ENCODE measurements around the gene EGFR. TPM values are rescaled to one million over a fixed set of nuclear protein-coding genes. Genes with fewer than 3 reads are reported as not detected.

EGFR gene
- total RNA-seq, 1 donor from 2014 or later = not detected

GRCh38 chr7:55138663-55139062 lies 119.8 kb downstream of the EGFR start:
- Mint-ChIP-seq H3K4me3 (no peak overlapping the region), H3K4me1 (peaks cover 7% of the 10 kb centered on the region), H3K27me3 (peaks cover 8% of the 10 kb centered on the region), H3K9me3 (peaks cover 9% of the 10 kb centered on the region), H3K27ac (no peak overlapping the region), H3K36me3 (ENCODE audit: low read depth) (no peaks in the 10 kb centered on the region)
- DNase-seq = no peak
- intact Hi-C loops (cut with micrococcal nuclease) = no loop called here

- Mint-ChIP-seq H3K36me3 (ENCODE audit: low read depth) (no peaks in the 10 kb centered on the region), H3K27ac (no peak overlapping the region), H3K27me3 (peaks cover 8% of the 10 kb centered on the region), H3K4me1 (peaks cover 7% of the 10 kb centered on the region), H3K9me3 (peaks cover 6% of the 10 kb centered on the region), H3K4me3 (no peak overlapping the region)
- DNase-seq = no peak
- intact Hi-C loops (cut with micrococcal nuclease) = no loop called here
These were observed 121.6 kb downstream of the EGFR start for GRCh38 chr7:55140221-55140940.

DNA sequence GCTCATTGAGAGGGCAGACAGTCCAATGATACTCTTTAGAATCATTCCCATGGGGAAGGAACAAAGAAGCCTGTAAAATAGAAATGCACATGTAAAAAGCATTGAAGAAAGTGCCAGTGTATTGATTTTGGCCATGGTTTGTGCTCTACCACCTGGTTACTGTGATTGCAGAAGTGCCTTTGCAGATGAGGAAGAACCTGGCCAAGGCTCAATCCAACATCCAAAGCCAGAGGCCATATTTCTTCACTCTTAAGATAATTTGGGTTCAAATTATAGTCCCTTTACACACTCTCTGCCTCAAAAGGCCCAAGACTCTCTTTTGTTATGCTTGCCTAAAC lies 122.1 kb downstream of the EGFR start:
- H3K4me1 Mint-ChIP-seq = peaks cover 7% of the 10 kb centered on the region
- H3K27me3 Mint-ChIP-seq = peaks cover 8% of the 10 kb centered on the region
- intact Hi-C loops (cut with micrococcal nuclease) = no loop called here
- no peaks in the 10 kb centered on the region for H3K36me3 Mint-ChIP-seq (ENCODE audit: low read depth)
- peaks cover 6% of the 10 kb centered on the region for H3K9me3 Mint-ChIP-seq
- no peak overlapping the region for H3K27ac Mint-ChIP-seq
- H3K4me3 Mint-ChIP-seq = no peak overlapping the region
- DNase-seq = no peak

DNA sequence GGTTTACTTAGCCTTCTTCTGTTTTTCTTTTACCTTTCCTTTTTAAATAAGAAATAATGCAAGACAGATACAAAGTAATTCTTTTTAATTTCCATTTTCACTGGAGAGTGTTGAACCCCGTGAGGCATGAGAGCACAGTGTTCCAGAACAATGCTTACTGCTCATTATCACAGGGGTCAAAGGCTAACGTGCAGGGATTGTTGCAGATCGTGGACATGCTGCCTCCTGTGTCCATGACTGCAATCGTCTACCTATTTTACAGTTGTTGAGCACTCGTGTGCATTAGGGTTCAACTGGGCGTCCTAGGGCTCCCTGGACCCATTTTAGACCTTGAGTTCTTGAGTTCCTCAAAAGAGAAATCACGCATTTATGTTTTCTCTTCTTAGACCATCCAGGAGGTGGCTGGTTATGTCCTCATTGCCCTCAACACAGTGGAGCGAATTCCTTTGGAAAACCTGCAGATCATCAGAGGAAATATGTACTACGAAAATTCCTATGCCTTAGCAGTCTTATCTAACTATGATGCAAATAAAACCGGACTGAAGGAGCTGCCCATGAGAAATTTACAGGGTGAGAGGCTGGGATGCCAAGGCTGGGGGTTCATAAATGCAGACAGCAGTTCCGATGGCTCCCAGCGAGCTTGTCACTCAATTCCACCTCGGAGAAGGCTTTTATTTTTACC lies 124.2 kb downstream of the EGFR start:
- DNase-seq = no peak
- no peaks in the 10 kb centered on the region for H3K36me3 Mint-ChIP-seq (ENCODE audit: low read depth)
- H3K27me3 Mint-ChIP-seq = peaks cover 2% of the 10 kb centered on the region
- no peak overlapping the region for H3K27ac Mint-ChIP-seq
- no peak overlapping the region for H3K4me3 Mint-ChIP-seq
- intact Hi-C loops (cut with micrococcal nuclease) = no loop called here
- H3K9me3 Mint-ChIP-seq = no peaks in the 10 kb centered on the region
- H3K4me1 Mint-ChIP-seq = peaks cover 7% of the 10 kb centered on the region

GRCh38 chr7:55144333-55145317 lies 125.8 kb downstream of the EGFR start:
- H3K9me3 Mint-ChIP-seq = no peaks in the 10 kb centered on the region
- no peak overlapping the region for H3K27ac Mint-ChIP-seq
- H3K4me1 Mint-ChIP-seq = peaks cover 7% of the 10 kb centered on the region
- intact Hi-C loops (cut with micrococcal nuclease) = no loop called here
- DNase-seq = no peak
- no peaks in the 10 kb centered on the region for H3K36me3 Mint-ChIP-seq (ENCODE audit: low read depth)
- H3K4me3 Mint-ChIP-seq = no peak overlapping the region
- peaks cover 2% of the 10 kb centered on the region for H3K27me3 Mint-ChIP-seq

DNA sequence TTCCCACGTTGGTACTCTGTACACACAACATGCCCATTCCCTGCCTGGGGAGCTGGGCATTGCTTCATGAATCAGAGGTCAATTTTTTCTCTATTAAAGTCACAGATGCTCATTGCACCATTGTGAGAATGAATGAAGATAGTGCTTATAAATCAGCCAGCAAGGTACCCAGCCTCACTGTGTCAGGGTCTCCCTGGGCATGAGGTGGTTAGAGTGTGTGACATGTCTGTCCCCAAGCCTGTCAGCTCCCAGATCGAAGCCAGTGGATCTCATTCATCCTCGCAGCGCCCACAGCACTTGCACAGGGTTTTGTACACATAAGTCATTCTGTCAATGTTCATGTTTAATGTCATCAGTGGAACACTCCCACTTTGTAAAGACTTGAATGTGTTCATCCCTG lies 126.8 kb downstream of the EGFR start:
- intact Hi-C loops (cut with micrococcal nuclease) = no loop called here
- no peaks in the 10 kb centered on the region for H3K36me3 Mint-ChIP-seq (ENCODE audit: low read depth)
- no peaks in the 10 kb centered on the region for H3K9me3 Mint-ChIP-seq

DNA sequence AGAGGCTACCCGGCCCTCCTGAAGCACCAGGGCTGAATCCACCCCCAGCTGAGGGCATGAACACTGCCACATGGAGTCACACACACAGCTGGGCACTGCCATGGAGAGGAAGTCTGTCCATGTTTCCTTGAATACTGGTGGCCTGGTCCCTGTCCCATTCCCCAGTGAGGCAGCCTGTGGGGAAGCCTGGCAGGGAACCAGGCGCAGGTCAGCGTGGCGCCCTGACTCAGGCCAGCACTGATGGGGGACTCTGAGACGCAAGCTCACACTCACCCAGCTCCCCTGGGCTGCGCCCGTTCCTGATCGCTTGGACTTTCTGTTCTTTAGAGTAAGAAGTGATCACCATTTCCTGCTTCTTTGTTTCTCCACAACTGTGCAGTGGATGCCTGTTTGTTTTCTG lies 128.3 kb downstream of the EGFR start:
- Mint-ChIP-seq H3K36me3 (ENCODE audit: low read depth) (no peaks in the 10 kb centered on the region), H3K27ac (no peak overlapping the region), H3K9me3 (no peaks in the 10 kb centered on the region), H3K4me3 (no peak overlapping the region), H3K4me1 (no peaks in the 10 kb centered on the region), H3K27me3 (no peaks in the 10 kb centered on the region)
- no peak for DNase-seq
- intact Hi-C loops (cut with micrococcal nuclease) = no loop called here

More for the DNA sequence above, 126.8 kb downstream of the EGFR start:
- DNase-seq = no peak
- H3K27me3 Mint-ChIP-seq = peaks cover 2% of the 10 kb centered on the region
- no peak overlapping the region for H3K4me3 Mint-ChIP-seq
- peaks cover 6% of the 10 kb centered on the region for H3K4me1 Mint-ChIP-seq
- H3K27ac Mint-ChIP-seq = no peak overlapping the region

DNA sequence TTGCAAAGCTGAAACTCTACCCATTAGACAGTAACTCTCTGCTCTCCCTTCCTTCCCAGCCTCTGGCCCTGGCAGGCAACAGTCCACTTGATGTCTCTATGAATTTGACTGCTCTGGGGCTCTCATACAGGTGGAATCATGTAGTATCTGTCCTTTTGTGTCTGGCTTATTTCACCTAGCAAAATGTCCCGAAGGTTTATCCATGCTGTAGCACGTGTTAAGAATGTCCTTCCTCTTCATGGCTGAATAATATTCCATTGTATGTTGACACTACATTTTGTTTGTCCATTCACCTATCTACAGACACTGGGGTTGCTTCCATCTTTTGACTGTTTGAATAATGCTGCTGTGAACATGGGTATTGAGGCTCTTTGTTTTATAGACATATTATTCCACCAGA lies 128.9 kb downstream of the EGFR start:
- H3K27ac Mint-ChIP-seq = no peak overlapping the region
- no peaks in the 10 kb centered on the region for H3K36me3 Mint-ChIP-seq (ENCODE audit: low read depth)
- DNase-seq = no peak
- H3K9me3 Mint-ChIP-seq = no peaks in the 10 kb centered on the region
- no peaks in the 10 kb centered on the region for H3K4me1 Mint-ChIP-seq
- intact Hi-C loops (cut with micrococcal nuclease) = no loop called here
- no peak overlapping the region for H3K4me3 Mint-ChIP-seq
- H3K27me3 Mint-ChIP-seq = no peaks in the 10 kb centered on the region

GRCh38 chr7:55148571-55148970 lies 129.8 kb downstream of the EGFR start:
- Mint-ChIP-seq H3K27ac (no peak overlapping the region), H3K4me1 (no peaks in the 10 kb centered on the region), H3K27me3 (no peaks in the 10 kb centered on the region), H3K36me3 (ENCODE audit: low read depth) (no peaks in the 10 kb centered on the region), H3K9me3 (no peaks in the 10 kb centered on the region), H3K4me3 (no peak overlapping the region)
- intact Hi-C loops (cut with micrococcal nuclease) = no loop called here
- no peak for DNase-seq

DNA sequence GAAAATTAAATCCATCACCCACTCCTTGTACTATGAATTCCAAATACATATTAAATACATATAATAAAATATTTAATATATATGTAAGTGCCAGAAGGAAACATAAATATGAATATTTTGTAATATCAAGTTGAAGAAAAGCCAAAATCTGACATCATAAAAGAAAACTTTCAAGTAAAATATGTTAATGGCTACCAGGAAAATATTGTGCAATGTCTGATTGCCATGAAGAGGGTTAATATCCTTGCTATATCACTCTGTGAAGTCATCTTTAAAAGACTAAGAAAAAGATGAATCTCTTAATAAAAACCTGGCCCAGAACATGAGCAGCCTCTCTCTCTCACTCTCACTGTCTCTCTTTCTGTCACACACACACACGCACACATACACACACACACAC lies 130.2 kb downstream of the EGFR start:
- intact Hi-C loops (cut with micrococcal nuclease) = no loop called here
- Mint-ChIP-seq H3K9me3 (no peaks in the 10 kb centered on the region), H3K4me1 (no peaks in the 10 kb centered on the region), H3K36me3 (ENCODE audit: low read depth) (no peaks in the 10 kb centered on the region), H3K27ac (no peak overlapping the region), H3K4me3 (no peak overlapping the region), H3K27me3 (no peaks in the 10 kb centered on the region)
- DNase-seq = no peak

- no peak overlapping the region for H3K4me3 Mint-ChIP-seq
- H3K9me3 Mint-ChIP-seq = no peaks in the 10 kb centered on the region
- H3K27me3 Mint-ChIP-seq = no peaks in the 10 kb centered on the region
- H3K4me1 Mint-ChIP-seq = no peaks in the 10 kb centered on the region
- intact Hi-C loops (cut with micrococcal nuclease) = no loop called here
- H3K27ac Mint-ChIP-seq = no peak overlapping the region
- no peak for DNase-seq
- no peaks in the 10 kb centered on the region for H3K36me3 Mint-ChIP-seq (ENCODE audit: low read depth)
These were observed 131.3 kb downstream of the EGFR start for GRCh38 chr7:55150166-55150565.

- Mint-ChIP-seq H3K27me3 (no peaks in the 10 kb centered on the region), H3K9me3 (no peaks in the 10 kb centered on the region)
- intact Hi-C loops (cut with micrococcal nuclease) = no loop called here
These were observed 132.1 kb downstream of the EGFR start for GRCh38 chr7:55150709-55151451.

DNA sequence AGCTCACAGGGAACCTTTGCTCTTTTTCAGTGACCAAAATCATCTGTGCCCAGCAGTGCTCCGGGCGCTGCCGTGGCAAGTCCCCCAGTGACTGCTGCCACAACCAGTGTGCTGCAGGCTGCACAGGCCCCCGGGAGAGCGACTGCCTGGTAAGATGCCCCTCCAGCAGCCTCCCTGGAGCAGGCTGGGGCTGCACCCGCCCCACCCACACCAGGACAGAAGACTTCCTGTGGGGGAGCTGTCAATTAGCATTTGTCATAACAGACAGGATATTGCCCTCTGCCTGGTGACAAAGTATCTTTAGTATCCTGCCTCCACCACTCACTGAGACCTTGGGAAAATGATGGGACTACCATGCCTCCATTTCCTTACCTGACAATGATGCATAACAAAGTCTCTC lies 133.7 kb downstream of the EGFR start:
- no peaks in the 10 kb centered on the region for H3K9me3 Mint-ChIP-seq
- no peaks in the 10 kb centered on the region for H3K4me1 Mint-ChIP-seq
- no peak overlapping the region for H3K27ac Mint-ChIP-seq
- peaks cover 2% of the 10 kb centered on the region for H3K27me3 Mint-ChIP-seq
- H3K36me3 Mint-ChIP-seq (ENCODE audit: low read depth) = no peaks in the 10 kb centered on the region
- DNase-seq = no peak
- intact Hi-C loops (cut with micrococcal nuclease) = no loop called here
- H3K4me3 Mint-ChIP-seq = no peak overlapping the region

More at GRCh38 chr7:55150709-55151451, 132.1 kb downstream of the EGFR start:
- Mint-ChIP-seq H3K4me1 (no peaks in the 10 kb centered on the region), H3K36me3 (ENCODE audit: low read depth) (no peaks in the 10 kb centered on the region), H3K4me3 (no peak overlapping the region), H3K27ac (no peak overlapping the region)
- DNase-seq = no peak

Measured in activated CD4-positive, alpha-beta T cell treated with anti-CD3 and anti-CD28 coated beads, Interleukin-2, amount 10 ng/mL, durations not matched to agents 24 days and 14 days (primary cell).